D341Med (cell line): Measurements from ENCODE around the gene ABL2.
"Not testable (repeated sequence)": the region's sequence is repeated elsewhere in the genome, so short reads cannot be mapped to it uniquely, and the experiment has no call there.

ENCODE experiments used
- DNase-seq: peaks from one replicate; pipeline ENCODE4 v3.0.0; 2012; ENCODE audit warnings: low spot score

ABL2 gene

DNA sequence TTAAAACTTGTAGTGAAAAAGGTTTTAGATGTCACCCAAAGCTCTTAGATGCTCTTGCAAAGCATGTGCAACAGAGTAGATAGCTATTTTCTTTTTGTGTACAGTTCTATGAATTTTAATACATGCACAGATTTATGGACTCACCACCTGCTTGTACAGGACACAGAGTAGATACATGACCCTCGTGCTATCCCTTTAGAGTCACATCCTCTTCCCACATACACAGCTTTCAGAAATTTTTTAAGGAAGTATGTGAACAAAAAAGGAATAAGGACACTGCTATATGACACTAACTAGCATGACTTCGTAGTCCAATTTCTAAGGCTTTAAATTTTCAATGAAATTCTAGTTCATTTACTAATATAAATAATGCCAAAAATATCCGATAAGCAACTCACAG, 60.9 kb downstream of the ABL2 start:
- DNase-seq, result no peak

DNA sequence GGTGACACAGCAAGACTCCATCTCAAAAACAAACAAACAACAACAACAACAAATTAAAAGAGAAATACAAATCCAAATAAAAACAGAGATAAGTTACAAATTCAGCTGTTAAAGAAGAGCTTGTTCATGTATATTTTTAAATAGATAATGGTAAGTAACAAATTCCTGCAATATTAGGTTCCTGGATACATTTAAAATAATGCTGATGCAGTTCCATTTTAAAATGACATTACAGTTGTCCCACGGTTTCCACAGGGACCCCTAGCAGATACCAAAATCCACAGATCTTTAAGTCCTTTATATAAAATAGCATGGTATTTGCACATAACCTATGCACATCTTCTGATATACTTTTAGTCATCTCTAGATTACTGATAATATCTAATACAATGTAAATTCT, 61.5 kb downstream of the ABL2 start:
- DNase-seq, result no peak

DNA sequence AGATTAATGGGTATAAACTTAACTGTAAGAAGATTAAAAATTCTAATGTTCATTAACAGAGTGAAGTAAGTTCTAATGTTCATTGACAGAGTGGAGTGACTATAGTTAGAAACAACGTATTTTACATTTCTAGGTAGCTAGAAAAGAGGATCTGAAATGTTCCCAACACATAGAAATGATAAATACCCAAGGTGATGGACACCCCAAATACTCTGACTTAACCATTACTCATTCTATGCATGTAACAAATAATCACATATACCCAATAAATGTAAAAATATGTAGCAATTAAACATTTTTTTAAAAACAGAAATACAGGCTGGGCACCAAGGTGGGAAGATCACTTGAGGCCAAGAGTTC, 62.1 kb downstream of the ABL2 start:
- no peak for DNase-seq

DNA sequence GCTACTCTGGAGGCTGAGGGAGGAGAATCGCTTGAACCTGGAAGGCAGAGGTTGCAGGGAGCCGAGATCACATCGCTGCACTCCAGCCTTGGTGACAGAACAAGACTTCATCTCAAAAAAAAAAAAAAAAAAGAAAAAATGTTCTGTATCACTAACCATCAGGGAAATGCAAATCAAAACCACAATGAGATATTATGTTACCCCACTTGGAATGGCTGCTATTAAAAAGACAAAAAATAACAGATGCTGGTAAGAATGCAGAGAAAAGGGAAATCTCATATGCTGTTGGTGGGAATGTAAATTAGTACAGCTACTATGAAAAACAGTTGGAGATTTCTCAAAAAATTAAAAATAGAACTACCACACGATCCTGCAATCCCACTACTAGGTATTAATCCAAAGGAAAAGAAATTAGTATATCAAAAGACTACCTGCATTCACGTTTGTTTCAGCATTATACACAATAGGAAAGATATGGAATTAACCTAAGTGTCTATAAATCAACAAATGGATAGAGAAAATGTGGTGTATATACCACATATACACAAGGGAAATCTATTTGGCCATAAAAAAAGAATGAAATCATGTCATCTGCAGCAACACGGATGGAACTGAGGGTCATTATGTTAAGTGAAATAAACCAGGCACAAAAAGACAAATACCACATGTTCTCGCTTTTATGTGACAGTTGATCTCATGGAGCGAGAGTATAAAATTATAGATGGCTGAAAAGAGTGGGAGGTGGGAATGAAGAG, 62.6 kb downstream of the ABL2 start:
- DNase-seq, result no peak

DNA sequence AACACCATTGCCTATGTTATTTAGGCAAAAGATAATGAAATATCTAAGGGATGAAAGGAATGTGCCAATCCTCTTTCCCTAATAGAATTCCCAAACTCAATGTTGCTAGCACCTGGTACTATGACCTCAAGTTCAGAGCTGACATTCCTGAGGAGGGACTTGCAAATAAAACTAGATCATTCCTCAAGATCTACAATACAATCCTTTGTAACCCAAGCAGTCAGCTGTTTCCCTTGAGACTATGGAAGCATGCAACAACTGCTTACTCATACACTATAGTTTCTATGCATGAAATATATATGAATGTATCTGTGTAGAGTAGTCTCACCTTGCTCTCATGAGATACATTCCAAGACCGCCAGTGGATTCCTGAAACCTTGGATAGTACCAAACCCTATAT, 65.0 kb downstream of the ABL2 start:
- no peak for DNase-seq

DNA sequence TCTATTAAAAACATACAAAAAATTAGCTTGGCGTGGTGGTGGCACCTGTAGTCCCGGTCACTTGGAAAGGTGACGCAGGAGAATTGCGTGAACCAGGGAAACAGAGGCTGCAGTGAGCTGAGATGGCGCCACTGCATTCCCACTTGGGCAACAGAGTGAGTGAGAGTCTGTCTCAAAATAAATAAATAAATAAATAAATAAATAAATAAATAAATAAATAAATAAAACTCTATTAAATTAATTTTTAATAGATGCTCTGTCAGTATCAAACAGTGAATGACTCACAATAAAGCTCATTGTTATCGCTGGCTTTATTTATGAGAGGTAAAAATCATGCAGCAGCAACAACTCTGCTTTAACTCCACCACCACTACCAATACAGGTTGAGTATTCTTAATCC, 72.8 kb downstream of the ABL2 start:
- DNase-seq, result no peak

DNA sequence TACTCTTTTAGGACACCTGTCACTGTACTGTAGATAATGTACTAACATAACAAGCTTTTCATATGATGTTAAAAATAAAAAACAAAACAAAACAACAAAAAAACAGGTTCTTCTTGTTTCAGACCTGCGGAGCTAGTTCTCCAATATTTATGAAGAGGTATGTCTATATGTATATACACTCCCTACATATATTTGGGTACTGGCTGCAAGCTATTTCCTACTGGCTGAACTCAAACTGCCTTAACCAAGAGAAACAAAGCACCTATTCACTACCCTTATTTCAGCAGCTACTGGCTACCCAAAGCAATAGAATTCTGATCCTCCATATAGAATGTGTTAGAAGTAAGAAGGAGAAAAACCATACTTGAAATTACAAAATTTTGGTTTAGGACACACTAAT, 73.5 kb downstream of the ABL2 start:
- no peak for DNase-seq

DNA sequence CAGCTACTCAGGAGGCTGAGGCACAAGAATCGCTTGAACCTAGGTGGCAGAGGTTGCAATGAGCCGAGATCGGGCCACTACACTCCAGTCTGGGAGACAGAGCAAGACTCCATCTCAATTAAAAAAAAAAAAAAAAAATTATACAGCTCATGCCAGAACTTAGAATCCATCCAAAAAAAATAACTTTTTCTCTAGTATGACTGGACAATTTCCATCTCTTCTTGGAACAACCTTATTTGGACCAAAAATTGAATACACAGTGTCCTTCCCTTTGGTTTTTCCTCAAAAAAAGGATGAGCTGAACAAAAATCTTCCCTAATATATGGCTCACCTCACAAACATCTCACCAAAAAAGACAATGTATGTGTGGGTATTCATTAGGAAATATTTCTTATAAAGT, 73.9 kb downstream of the ABL2 start:
- no peak for DNase-seq

DNA sequence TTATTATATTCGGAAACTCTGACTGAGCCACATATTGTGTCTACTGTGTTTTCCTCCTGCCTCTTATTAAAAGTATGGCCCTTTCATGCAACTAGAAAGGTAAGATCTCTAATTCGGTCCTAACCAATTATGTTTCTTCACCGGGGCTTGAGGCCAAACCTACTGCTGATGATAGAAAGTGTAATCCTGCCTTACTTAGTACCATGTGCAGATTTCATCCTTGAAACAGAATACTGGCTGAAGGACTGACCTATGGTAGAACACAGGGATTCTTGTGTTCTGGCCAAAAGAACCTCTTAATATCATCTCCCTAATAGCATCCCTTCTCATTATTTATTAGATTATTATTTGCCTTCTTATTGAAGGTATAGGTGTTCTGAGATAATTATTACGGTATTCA, 75.0 kb downstream of the ABL2 start:
- DNase-seq, result no peak

DNA sequence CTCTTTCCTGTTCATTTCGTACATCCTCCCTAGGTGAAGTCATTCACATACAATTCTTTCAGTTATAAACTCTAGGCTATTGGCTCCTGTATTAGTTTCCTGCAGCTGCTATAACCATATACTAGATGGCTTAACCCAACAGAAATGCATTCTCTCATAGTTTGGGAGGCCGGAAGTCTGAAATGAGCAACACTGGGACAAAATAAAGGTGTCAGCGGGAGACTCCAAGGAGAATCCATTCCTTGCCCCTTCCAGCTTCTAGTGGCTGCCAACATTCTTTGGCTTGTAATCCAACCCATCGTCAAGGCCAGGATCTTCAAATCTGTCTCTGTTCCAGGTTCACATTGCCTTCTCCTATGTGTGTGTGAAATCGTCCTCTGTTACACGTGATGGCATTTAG, 76.3 kb downstream of the ABL2 start:
- DNase-seq, result no peak

DNA sequence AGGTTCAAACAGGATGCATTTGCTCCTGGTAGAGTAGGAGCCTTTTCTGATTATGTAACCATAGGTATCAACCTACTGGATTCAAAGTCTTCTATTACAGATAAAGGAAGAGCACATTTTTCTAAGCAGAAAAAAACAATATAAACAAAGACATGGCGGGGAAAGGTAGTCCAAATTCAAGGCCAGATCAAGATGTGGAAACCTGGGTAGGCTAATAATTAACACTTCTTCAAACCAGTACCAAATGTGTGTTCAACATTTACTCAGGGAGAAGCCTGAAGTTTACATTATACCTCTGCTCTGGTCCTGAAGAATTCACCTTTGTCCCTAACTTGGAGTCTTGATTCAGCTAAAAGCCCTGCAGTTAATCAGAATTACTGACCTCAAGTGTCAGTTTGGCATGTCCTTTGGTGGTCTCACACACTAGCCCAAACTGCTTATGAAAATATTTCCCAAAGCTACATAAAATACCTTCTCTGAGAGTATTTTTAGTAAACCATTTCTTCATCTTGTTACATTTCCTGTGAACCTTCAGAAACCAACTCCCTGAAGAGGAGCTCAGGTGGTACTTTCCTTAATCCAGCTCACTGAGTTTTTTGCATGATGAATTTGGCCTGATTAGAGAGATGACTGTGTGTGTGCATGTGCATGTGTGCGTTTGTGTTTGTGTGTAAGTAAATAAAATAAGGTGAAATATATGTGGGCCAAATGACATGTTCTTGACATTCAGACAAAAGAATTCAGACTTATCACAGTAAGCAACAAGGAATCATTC, 77.4 kb downstream of the ABL2 start:
- DNase-seq, result no peak

DNA sequence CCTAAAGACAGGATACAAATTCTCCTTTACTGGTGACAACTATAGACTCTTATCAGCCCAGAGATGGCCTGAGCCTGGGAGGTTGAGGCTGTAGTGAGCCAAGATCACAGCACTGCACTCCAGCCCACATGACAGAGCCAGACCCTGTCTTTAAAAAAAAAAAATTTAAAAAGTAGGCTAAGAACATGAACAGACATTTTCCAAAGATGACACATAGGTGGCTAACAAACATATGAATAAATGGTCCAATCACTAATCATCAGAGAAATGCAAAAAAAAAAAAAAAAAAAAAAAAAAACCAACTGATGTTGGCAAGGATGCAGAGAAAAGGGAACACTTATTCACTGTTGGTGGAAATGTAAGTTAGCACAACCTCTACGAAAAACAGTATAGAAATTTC, 82.6 kb downstream of the ABL2 start:
- DNase-seq, result no peak

DNA sequence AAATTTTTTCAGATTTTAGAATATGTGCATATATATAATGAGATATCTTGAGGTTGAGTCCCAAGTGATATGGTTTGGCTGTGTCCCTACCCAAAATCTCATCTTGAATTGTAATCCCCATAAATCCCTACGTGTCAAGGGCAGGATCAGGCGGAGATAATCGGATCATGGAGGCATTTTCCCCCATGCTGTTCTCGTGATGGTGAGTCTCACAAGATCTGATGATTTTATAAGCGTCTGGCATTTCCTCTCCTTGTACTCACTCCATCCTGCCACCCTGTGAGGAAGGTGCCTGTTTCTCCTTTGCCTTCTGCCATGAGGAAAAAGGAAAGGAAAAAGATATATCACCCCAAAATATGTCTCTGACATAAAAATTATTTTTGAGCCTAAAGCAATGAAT, 83.0 kb downstream of the ABL2 start:
- DNase-seq, result peak; percentile 56

DNA sequence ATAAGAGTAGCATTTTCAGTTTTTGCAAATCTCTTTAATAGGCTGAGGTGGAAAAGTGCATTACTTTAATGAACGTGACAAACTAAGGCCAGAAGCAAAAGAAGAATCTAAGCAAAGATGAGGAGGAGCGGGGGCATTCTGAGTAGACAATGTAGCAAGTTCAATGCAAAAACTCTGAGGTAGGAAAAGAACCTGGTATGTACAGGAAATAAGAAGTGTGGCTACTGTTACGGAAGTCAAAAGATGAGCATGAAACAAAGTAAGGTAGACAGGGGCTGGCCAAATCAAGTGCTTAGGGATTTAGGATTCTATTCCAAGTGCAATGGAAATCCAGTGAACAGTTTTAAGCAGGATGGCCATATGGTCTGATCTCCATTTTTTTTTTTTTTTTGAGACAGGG, 84.0 kb downstream of the ABL2 start:
- DNase-seq, result peak; percentile 47

DNA sequence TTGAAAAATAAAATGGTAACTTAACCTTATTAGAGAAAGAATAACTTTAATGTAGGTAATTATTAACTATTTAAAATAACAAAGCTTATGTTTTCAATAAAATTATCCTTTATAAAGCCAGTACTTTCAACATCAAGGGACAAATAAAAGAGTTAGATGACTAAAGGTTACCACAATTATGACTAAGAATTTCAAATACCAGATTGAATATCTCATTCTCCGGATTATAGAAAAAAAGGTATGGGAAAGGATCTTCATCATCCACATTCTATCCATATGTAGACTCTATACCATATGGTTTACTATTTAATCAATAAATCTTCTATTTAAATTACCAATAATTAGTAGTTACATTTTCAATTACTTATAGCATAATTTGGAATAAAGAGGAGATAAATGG, 84.9 kb downstream of the ABL2 start:
- no peak for DNase-seq

DNA sequence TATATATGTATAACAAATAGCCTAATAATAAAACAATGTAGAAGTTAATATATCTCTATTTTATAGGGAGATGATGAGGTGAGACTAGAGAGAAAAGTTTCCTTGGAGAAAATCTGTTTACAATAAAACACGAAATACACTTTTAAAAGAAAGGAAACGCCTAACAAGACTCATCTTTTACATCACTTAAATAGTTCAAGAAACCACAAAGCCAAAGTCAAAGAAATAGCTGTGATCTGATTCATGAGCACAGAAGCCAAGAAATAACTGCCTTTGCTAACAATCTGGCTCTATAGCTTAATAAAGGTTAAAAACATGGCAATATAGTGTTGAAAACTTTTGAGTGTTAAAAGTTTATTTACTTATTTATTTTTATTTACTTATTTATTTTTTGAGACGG, 86.2 kb downstream of the ABL2 start:
- DNase-seq, result no peak

DNA sequence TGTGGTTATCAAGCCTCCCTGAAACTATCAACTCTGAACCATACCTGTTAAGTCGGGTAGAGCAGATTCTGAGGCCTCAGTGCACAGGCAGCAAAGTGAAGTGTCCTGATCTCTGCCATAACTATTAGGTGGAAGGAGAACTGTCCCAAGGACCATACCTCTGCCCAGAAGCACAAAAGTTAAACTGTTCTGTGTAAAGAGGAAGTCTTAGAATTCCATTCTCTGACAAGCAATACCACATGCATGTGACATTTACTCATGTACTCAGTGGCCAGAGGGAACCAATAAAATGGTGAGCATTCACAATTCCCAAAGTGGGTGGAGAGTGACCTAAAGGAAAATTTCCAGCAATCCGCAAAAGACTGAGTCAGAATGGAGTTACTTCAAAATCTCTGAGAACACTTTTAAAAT, 86.6 kb downstream of the ABL2 start:
- no peak for DNase-seq

DNA sequence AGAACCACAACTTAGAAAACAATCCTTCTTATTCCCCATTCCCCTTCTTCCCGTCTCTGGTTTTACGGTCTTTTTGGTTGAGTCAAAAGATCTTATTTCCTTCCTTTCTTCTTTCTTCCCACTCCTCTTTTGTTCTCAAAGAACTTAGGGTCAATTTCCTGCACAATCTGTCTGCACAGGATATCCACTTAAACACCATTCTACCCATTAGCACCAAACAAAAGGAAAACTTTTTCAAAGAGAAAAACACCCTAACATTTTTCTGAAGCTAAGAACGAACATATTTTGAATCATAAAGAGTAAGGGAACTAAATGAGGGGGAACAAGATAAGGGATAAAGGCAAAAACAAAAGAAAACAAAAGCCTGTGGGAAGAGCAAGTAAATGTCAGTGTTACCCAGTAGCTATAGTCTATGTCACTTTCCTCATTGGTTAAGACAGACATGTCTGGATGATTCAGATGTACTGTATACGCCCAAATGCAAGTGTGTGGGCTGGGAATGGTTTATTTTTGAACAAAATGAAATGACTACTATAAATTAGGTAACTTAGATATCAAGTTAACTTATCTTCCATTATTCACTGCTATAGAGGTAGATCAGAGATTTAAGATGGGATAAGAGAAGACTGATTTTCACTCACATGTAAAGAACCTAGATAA, 87.8 kb downstream of the ABL2 start:
- DNase-seq, result no peak

DNA sequence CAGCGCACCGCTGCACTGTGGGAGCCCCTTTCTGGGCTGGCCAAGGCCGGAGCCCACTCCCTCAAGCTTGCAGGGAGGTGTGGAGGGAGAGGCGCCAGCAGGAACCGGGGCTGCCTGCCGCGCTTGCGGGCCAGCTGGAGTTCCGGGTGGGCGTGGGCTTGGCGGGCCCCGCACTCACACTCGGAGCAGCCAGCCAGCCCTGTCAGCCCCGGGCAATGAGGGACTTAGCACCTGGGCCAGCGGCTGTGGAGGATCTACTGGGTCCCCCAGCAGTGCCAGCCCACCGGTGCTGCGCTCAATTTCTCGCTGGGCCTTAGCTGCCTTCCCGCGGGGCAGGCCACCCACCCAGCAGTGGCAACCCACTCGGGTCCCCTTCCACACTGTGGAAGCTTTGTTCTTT, 90.7 kb downstream of the ABL2 start:
- not testable (repeated sequence) for DNase-seq

DNA sequence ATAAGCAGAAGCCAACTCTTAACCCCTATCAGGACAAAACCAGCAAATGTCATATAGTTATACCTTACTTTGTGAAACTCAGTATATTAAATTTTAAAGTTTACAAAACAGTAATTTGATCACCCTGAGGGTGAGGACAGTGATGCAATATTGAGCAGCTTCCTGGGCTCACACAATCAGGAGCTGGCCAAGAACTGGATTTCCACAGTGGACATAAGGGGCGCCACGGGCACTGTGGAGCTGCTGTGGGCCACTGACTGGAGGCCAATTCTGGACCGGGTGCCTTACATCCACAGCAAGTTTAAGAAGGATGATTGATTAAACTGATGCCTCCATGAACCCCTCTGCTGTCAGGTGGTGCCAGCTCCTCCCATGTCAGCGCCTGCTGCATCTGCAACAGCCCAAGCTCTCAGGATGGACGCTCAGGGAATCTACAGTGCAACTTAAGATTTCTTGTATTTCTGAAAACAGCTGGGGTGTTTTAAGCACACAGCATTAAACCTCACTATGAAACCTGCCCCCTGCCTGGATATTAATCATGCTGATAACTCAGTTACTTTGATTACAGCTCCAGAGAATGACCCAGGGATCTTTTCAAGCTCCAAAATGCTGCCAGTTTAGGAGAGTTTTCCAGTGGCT, 91.7 kb downstream of the ABL2 start:
- DNase-seq, result peak; percentile 38

DNA sequence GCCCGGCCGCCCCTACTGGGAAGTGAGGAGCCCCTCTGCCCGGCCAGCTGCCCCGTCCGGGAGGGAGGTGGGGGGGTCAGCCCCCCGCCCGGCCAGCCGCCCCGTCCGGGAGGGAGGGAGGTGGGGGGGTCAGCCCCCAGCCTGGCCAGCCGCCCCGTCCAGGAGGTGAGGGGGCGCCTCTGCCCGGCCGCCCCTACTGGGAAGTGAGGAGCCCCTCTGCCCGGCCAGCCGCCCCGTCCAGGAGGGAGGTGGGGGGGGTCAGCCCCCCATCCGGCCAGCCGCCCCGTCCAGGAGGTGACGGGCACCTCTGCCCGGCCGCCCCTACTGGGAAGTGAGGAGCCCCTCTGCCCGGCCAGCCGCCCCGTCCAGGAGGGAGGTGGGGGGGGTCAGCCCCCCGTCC, 93.8 kb downstream of the ABL2 start:
- DNase-seq, result not testable (repeated sequence)

DNA sequence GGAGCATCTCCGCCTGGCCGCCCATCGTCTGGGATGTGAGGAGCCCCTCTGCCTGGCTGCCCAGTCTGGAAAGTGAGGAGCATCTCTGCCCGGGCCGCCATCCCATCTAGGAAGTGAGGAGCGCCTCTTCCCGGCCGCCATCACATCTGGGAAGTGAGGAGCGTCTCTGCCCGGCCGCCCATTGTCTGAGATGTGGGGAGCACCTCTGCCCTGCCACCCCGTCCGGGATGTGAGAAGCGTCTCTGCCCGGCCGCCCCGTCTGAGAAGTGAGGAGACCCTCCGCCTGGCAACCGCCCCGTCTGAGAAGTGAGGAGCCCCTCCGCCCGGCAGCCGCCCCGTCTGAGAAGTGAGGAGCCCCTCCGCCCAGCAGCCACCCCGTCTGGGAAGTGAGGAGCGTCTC, 94.3 kb downstream of the ABL2 start:
- DNase-seq, result not testable (repeated sequence)
